Posterior vena cava (tissue), 2 donors: Measurements from ENCODE around the gene SCART1. TPM values are rescaled to one million over a fixed set of nuclear protein-coding genes. Genes with fewer than 3 reads are reported as not detected.
A peak's percentile ranks its signal among the peaks of the same experiment; 100 is the strongest.
"Not testable (repeated sequence)": the region's sequence is repeated elsewhere in the genome, so short reads cannot be mapped to it uniquely, and the experiment has no call there.

Source experiments
- DNase-seq: peaks from one replicate; pipeline ENCODE4 v3.0.0-alpha.2; 2020; ENCODE audit warnings: low spot score
- intact Hi-C, 2 donors: fragments of 100-400 bp; cut with DNase I; formaldehyde crosslinking; loops; one replicate each; pipeline versions ENCODE4 v1.14.1 to v1.14.2; 2022 to 2023
- long read RNA-seq, 2 donors: library from polyadenylated mRNA; unstranded; transcript quantifications; one replicate each; pipeline ENCODE4 v2.0.0, GENCODE V29; 2020 to 2021
- total RNA-seq, 2 donors: library from RNA; stranded (reverse); fragmentation: NEBNext Ultra II Directional; extraction: Animal tissue kit (Norgen Biotek cat#: 25700); gene quantifications; one replicate each; pipeline ENCODE4 v1.2.1, GENCODE V29; 2021
- donor health status: DM: yes; HTN: yes; CAD: no.
- donor health status: DM: yes; HTN: yes; CAD: no.

The SCART1 gene
- 1 to 10 TPM; 2.9 to 3.4 TPM for total RNA-seq
- long read RNA-seq, donor 1, partial matches to known transcripts = 0 of 1 reads
- long read RNA-seq, donor 1, other reads (novel, unspliced or antisense) = 1 of 1 reads
- long read RNA-seq, donor 2, partial matches to known transcripts = 0 of 1 reads
- long read RNA-seq, donor 2, other reads (novel, unspliced or antisense) = 1 of 1 reads

- intact Hi-C loops = no loop called here
- peak; percentile 62 for DNase-seq
Observed at GRCh38 chr10:133453516-133454203, at the start of gene SCART1. Gene SCART1 (plus strand): TSS chr10:133453945. CDS start chr10:133453998, 53 bp downstream.

- intact Hi-C loops = no loop called here
- no peak for DNase-seq
Observed at GRCh38 chr10:133405272-133405671, 48.5 kb upstream of the SCART1 start.

GRCh38 chr10:133405844-133406527, 47.8 kb upstream of the SCART1 start:
- intact Hi-C loops = no loop called here
- DNase-seq = peak; percentile 26

- intact Hi-C loops = no loop called here
- DNase-seq = no peak
Observed at GRCh38 chr10:133411523-133412380, 42.0 kb upstream of the SCART1 start.

- DNase-seq = no peak
- intact Hi-C loops = no loop called here
Observed at GRCh38 chr10:133412381-133412711, 41.4 kb upstream of the SCART1 start.

- peak; percentile 74 for DNase-seq
- intact Hi-C loops = not testable (repeated sequence)
Observed at GRCh38 chr10:133414401-133414800, 39.3 kb upstream of the SCART1 start.

- DNase-seq = peak; percentile 71
- intact Hi-C loops = no loop called here
Observed at GRCh38 chr10:133415752-133416151, 38.0 kb upstream of the SCART1 start.

- intact Hi-C loops = no loop called here
- peak; percentile 72 for DNase-seq
Observed at GRCh38 chr10:133418289-133418993, 35.3 kb upstream of the SCART1 start.

- DNase-seq = peak; percentile 66
- intact Hi-C loops = no loop called here
Observed at GRCh38 chr10:133419211-133419950, 34.4 kb upstream of the SCART1 start.

- DNase-seq = peak; percentile 69
- intact Hi-C loops = no loop called here
Observed at GRCh38 chr10:133420028-133420427, 33.7 kb upstream of the SCART1 start.

- DNase-seq = peak; percentile 68
- intact Hi-C loops = no loop called here
Observed at GRCh38 chr10:133420579-133420978, 33.2 kb upstream of the SCART1 start.

- DNase-seq = peak; percentile 64
- intact Hi-C loops = no loop called here
Observed at GRCh38 chr10:133421336-133422222, 32.2 kb upstream of the SCART1 start.

GRCh38 chr10:133422223-133422806, 31.4 kb upstream of the SCART1 start:
- intact Hi-C loops = no loop called here
- DNase-seq = no peak

- intact Hi-C loops = no loop called here
- peak; percentile 67 for DNase-seq
Observed at GRCh38 chr10:133422807-133423771, 30.7 kb upstream of the SCART1 start.

GRCh38 chr10:133424102-133424501, 29.6 kb upstream of the SCART1 start:
- DNase-seq, intact Hi-C loops: not testable (repeated sequence)

GRCh38 chr10:133424601-133425000, 29.1 kb upstream of the SCART1 start, which contains the start of gene SPRN:
Gene SPRN (minus strand): TSS chr10:133424625. CDS start chr10:133423681, 944 bp downstream.
- intact Hi-C loops = not testable (repeated sequence)
- peak; percentile 71 for DNase-seq
